Astrocyte (in vitro differentiated cells and primary cell): ENCODE results near the gene SMPD3. TPM values are rescaled to one million over a fixed set of nuclear protein-coding genes. Genes with fewer than 3 reads are reported as not detected.

Source experiments
- DNase-seq: peaks from one replicate; pipeline ENCODE4 v3.0.0-alpha.2; 2010; ENCODE audit warnings: low read depth
- FAIRE-seq: peaks from 2 replicates; lab custom pipeline; 2011; peaks lifted over from hg19 to GRCh38; lab: Jason Lieb, UNC
- H2AFZ ChIP-seq: 2 replicates; pipeline ENCODE4 v1.6.0; 2012; ENCODE audit warnings: low read depth, low read length, inconsistent platforms
- H3K27ac ChIP-seq: 2 replicates; pipeline ENCODE4 v1.5.1; 2011; ENCODE audit warnings: low read depth, low read length, inconsistent platforms
- H3K27me3 ChIP-seq: 2 replicates; pipeline ENCODE4 v1.6.0; 2011; ENCODE audit warnings: low read length, inconsistent platforms; ENCODE audit not compliant: insufficient read depth
- H3K36me3 ChIP-seq: 2 replicates; pipeline ENCODE4 v1.5.1; 2011; ENCODE audit warnings: low read length, inconsistent platforms; ENCODE audit not compliant: insufficient read depth
- H3K4me1 ChIP-seq: 2 replicates; pipeline ENCODE4 v1.5.1; 2011; ENCODE audit warnings: low read length, inconsistent platforms; ENCODE audit not compliant: insufficient read depth
- H3K4me2 ChIP-seq: 2 replicates; pipeline ENCODE4 v1.6.0; 2012; ENCODE audit warnings: low read length, inconsistent platforms
- H3K4me3 ChIP-seq: 2 replicates; pipeline ENCODE4 v1.5.1; 2011; ENCODE audit warnings: low read depth, mild to moderate bottlenecking, low read length, inconsistent platforms; ENCODE audit not compliant: insufficient read depth
- H3K79me2 ChIP-seq: 2 replicates; pipeline ENCODE4 v1.6.0; 2012; ENCODE audit warnings: mild to moderate bottlenecking, low read length, inconsistent platforms; ENCODE audit not compliant: insufficient read depth
- H3K9ac ChIP-seq: 2 replicates; pipeline ENCODE4 v1.6.0; 2012; ENCODE audit warnings: mild to moderate bottlenecking, low read length, inconsistent platforms
- H3K9me3 ChIP-seq: 2 replicates; pipeline ENCODE4 v1.5.1; 2012; ENCODE audit warnings: low read depth, mild to moderate bottlenecking, low read length, inconsistent platforms; ENCODE audit not compliant: insufficient read depth
- H4K20me1 ChIP-seq: 2 replicates; pipeline ENCODE4 v1.6.0; 2012; ENCODE audit warnings: low read length, inconsistent platforms; ENCODE audit not compliant: insufficient read depth
- H3K27ac Mint-ChIP-seq: one replicate; pipeline ENCODE4 v1.8.0; 2021; ENCODE audit warnings: mild to moderate bottlenecking, mixed read lengths; ENCODE audit not compliant: unreplicated experiment
- H3K27me3 Mint-ChIP-seq: one replicate; pipeline ENCODE4 v1.8.0; 2021; ENCODE audit warnings: low read depth, mixed read lengths; ENCODE audit not compliant: unreplicated experiment
- H3K36me3 Mint-ChIP-seq: one replicate; pipeline ENCODE4 v1.8.0; 2021; ENCODE audit warnings: low read depth, mixed read lengths; ENCODE audit not compliant: unreplicated experiment
- H3K4me1 Mint-ChIP-seq: one replicate; pipeline ENCODE4 v1.8.0; 2021; ENCODE audit warnings: low read depth, mixed read lengths; ENCODE audit not compliant: unreplicated experiment
- H3K4me3 Mint-ChIP-seq: one replicate; pipeline ENCODE4 v1.8.0; 2021; ENCODE audit warnings: mild to moderate bottlenecking, moderate library complexity, mixed read lengths; ENCODE audit not compliant: unreplicated experiment
- H3K9me3 Mint-ChIP-seq: one replicate; pipeline ENCODE4 v1.8.0; 2021; ENCODE audit warnings: mild to moderate bottlenecking, mixed read lengths; ENCODE audit not compliant: unreplicated experiment
- EZH2 ChIP-seq: IDR thresholded peaks from 2 replicates; pipeline ENCODE4 v1.6.1; 2012; ENCODE audit warnings: mild to moderate bottlenecking, low read length, inconsistent platforms; ENCODE audit not compliant: insufficient read depth
- total RNA-seq: library from RNA; stranded (reverse); gene quantifications from 2 replicates; pipeline ENCODE4 v1.2.1, GENCODE V29; 2021
- TF ChIP-seq, protein P1 (sequence below): IDR thresholded peaks from 2 replicates; pipeline ENCODE4 v1.5.1; 2011; ENCODE audit warnings: low read depth, mild to moderate bottlenecking, inconsistent platforms, low read length, moderate library complexity; ENCODE audit not compliant: insufficient read depth

Gene SMPD3
- total RNA-seq, 1 donor from 2014 or later = 0.25 TPM

DNA sequence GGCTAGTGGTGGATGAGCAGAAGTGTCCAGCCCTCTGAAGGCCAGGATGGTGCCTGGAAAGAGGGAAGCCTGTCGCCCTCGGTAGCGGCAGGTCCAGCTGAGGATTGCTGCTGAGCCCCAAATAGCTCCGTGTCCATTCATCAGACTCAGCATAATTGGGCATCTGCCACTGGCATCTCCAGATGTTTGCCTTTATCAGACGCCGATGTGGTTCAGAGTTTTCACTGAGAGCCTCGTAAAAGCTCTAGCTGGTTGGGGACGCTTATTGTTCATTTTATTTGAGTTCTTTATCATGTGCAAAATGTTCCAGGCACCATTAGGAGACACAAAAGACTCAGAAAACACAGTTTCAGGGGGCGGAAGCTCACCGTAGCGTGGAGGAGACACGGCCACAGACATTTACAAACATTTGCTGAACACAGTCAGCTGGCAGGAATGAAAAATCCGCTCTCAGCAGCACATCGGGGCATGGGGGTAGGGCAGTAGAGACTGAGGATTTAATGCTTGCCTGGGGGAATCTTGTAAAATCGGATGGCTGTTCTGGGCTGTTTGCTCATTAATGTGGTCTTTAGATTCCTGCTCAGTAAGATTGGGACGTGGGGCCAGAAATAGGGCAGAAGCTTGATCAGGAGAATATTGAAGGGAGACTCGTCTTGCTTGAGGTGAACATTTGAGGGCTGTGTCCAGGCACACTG lies 41.7 kb downstream of the SMPD3 start:
- H3K27ac Mint-ChIP-seq = peak overlapping the region; percentile 28
- H3K27me3 Mint-ChIP-seq = peaks cover 9% of the 10 kb centered on the region
- peaks cover 32% of the 10 kb centered on the region for H3K4me1 Mint-ChIP-seq
- Histone ChIP-seq H3K27ac (no peak overlapping the region), H3K4me1 (peaks cover 25% of the 10 kb centered on the region), H3K9ac (peak overlapping the region; percentile 50), H4K20me1 (no peaks in the 10 kb centered on the region), H3K4me2 (peak overlapping the region; percentile 81), H3K9me3 (no peaks in the 10 kb centered on the region), H3K79me2 (no peaks in the 10 kb centered on the region), H3K36me3 (no peaks in the 10 kb centered on the region), H3K4me3 (peak overlapping the region; percentile 19), H2AFZ (peak overlapping the region; percentile 42), H3K27me3 (peaks cover 2% of the 10 kb centered on the region)
- H3K36me3 Mint-ChIP-seq = no peaks in the 10 kb centered on the region
- no peak for TF ChIP-seq EZH2
- TF ChIP-seq, protein P1, sequence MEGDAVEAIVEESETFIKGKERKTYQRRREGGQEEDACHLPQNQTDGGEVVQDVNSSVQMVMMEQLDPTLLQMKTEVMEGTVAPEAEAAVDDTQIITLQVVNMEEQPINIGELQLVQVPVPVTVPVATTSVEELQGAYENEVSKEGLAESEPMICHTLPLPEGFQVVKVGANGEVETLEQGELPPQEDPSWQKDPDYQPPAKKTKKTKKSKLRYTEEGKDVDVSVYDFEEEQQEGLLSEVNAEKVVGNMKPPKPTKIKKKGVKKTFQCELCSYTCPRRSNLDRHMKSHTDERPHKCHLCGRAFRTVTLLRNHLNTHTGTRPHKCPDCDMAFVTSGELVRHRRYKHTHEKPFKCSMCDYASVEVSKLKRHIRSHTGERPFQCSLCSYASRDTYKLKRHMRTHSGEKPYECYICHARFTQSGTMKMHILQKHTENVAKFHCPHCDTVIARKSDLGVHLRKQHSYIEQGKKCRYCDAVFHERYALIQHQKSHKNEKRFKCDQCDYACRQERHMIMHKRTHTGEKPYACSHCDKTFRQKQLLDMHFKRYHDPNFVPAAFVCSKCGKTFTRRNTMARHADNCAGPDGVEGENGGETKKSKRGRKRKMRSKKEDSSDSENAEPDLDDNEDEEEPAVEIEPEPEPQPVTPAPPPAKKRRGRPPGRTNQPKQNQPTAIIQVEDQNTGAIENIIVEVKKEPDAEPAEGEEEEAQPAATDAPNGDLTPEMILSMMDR = no peak
- peak; percentile 77 for FAIRE-seq
- H3K4me3 Mint-ChIP-seq = no peak overlapping the region
- H3K9me3 Mint-ChIP-seq = no peaks in the 10 kb centered on the region
- DNase-seq = peak; percentile 42

DNA sequence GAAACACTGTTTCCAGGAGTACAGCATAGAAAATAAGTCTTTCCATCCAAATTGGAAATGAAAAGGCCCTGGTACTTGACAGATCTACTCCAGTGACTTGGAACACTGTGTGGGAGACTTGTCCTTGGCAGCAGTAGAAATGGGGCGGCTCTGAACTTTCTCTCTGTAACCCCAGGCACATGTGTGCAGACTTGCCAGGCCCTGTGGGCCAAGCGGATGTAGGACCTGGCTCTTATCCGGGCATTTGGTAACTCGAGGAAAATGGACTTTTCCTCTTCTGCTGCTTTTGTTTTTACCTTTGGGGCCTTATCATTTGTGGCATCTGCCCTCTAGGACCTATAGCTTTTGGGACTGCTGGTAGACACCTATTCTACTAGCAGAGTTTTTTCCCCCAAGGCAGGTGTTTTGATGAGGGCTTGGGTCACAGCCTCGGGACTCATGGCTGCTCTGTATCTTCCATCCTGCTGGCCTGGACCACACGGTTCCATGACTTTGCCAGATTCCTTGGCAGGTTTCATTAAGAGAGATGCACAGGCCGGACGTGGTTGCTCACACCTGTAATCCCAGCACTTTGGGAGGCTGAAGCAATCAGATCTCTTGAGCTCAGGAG lies 43.5 kb downstream of the SMPD3 start:
- no peak overlapping the region for H3K4me3 Mint-ChIP-seq
- Histone ChIP-seq H3K4me2 (no peak overlapping the region), H3K4me3 (no peak overlapping the region), H3K4me1 (peaks cover 32% of the 10 kb centered on the region), H2AFZ (no peak overlapping the region), H3K27me3 (peaks cover 2% of the 10 kb centered on the region), H3K79me2 (no peaks in the 10 kb centered on the region), H3K27ac (no peak overlapping the region), H3K36me3 (no peaks in the 10 kb centered on the region), H4K20me1 (no peaks in the 10 kb centered on the region), H3K9me3 (no peaks in the 10 kb centered on the region), H3K9ac (no peak overlapping the region)
- DNase-seq (no peak), FAIRE-seq (no peak)
- H3K36me3 Mint-ChIP-seq = no peaks in the 10 kb centered on the region
- TF ChIP-seq, protein P1 = no peak
- TF ChIP-seq EZH2 = no peak
- no peak overlapping the region for H3K27ac Mint-ChIP-seq
- H3K27me3 Mint-ChIP-seq = peaks cover 3% of the 10 kb centered on the region
- no peaks in the 10 kb centered on the region for H3K9me3 Mint-ChIP-seq
- H3K4me1 Mint-ChIP-seq = peaks cover 32% of the 10 kb centered on the region

DNA sequence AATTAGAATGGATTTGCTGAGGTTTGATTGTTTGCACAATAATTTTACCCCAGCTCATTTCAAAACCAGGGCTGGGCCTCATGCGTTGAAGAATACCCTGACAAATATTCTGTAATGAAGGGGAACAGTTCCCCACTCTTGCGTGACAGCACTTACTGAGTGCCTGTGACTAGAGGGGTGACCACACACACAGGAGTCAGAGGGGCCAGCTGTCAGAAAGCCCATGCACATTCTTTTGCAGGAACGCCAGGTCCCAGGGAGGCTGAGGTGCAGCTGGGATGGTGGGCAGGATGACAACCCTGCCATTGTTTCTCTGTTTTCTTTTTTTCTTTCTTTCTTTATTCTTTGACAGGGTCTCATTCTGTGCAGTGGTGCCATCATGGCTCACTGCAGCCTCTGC lies 44.6 kb downstream of the SMPD3 start:
- H3K36me3 Mint-ChIP-seq = no peaks in the 10 kb centered on the region
- H3K4me2 ChIP-seq = no peak overlapping the region
- H3K27ac Mint-ChIP-seq = no peak overlapping the region
- peaks cover 32% of the 10 kb centered on the region for H3K4me1 ChIP-seq
- no peak overlapping the region for H3K4me3 ChIP-seq
- H2AFZ ChIP-seq = no peak overlapping the region
- H4K20me1 ChIP-seq = no peaks in the 10 kb centered on the region
- H3K9ac ChIP-seq = no peak overlapping the region
- no peaks in the 10 kb centered on the region for H3K27me3 Mint-ChIP-seq
- H3K9me3 ChIP-seq = no peaks in the 10 kb centered on the region
- H3K9me3 Mint-ChIP-seq = no peaks in the 10 kb centered on the region
- no peaks in the 10 kb centered on the region for H3K36me3 ChIP-seq
- TF ChIP-seq, protein P1 = no peak
- TF ChIP-seq EZH2 = no peak
- FAIRE-seq (no peak), DNase-seq (no peak)
- H3K4me1 Mint-ChIP-seq = peaks cover 26% of the 10 kb centered on the region
- H3K79me2 ChIP-seq = no peaks in the 10 kb centered on the region
- H3K27ac ChIP-seq = no peak overlapping the region
- H3K27me3 ChIP-seq = peaks cover 2% of the 10 kb centered on the region
- no peak overlapping the region for H3K4me3 Mint-ChIP-seq
